Measurements from ENCODE around the gene TMEM131L.
"Not testable (repeated sequence)": the region's sequence is repeated elsewhere in the genome, so short reads cannot be mapped to it uniquely, and the experiment has no call there.

TMEM131L gene

GRCh38 chr4:153447175-153447905 is 18.8 kb upstream of the TMEM131L start:
- H3K36me3 ChIP-seq (ENCODE audit: control insufficient read depth in 5 of 5, insufficient read depth in 5 of 5, low read length in 5 of 5) = no peaks in the 10 kb centered on the region
- no peaks in the 10 kb centered on the region for H3K9me3 ChIP-seq (ENCODE audit: control insufficient read depth in 5 of 5, low read length in 5 of 5)
- H3K9ac ChIP-seq (ENCODE audit: low read length in 5 of 5) = peak overlapping the region in 1 of 5 donors; percentile 20
- no peaks in the 10 kb centered on the region for H3K27me3 ChIP-seq (ENCODE audit: control insufficient read depth in 5 of 5, insufficient read depth in 4 of 5, low read length in 5 of 5)
- H3K4me1 ChIP-seq (ENCODE audit: control insufficient read depth in 5 of 5, insufficient read depth in 5 of 5, low read length in 5 of 5) = peaks cover 8 to 44% (median 37%) of the 10 kb centered on the region in 5 donors
- peak overlapping the region in 1 of 5 donors; percentile 3 for H3K4me3 ChIP-seq (ENCODE audit: low read depth in 1 of 5, low read length in 5 of 5)
- H3K27ac ChIP-seq (ENCODE audit: low read depth, low read length) = peak overlapping the region; percentile 92

- Histone ChIP-seq H3K9ac (ENCODE audit: low read length in 5 of 5) (peak overlapping the region in 2 of 5 donors; percentile 6 to 20), H3K36me3 (ENCODE audit: control insufficient read depth in 5 of 5, insufficient read depth in 5 of 5, low read length in 5 of 5) (no peaks in the 10 kb centered on the region), H3K4me3 (ENCODE audit: low read depth in 1 of 5, low read length in 5 of 5) (peak overlapping the region in 2 of 5 donors; percentile 3 to 24), H3K9me3 (ENCODE audit: control insufficient read depth in 5 of 5, low read length in 5 of 5) (no peaks in the 10 kb centered on the region), H3K4me1 (ENCODE audit: control insufficient read depth in 5 of 5, insufficient read depth in 5 of 5, low read length in 5 of 5) (peaks cover 8 to 50% (median 41%) of the 10 kb centered on the region in 5 donors), H3K27me3 (ENCODE audit: control insufficient read depth in 5 of 5, insufficient read depth in 4 of 5, low read length in 5 of 5) (no peaks in the 10 kb centered on the region), H3K27ac (ENCODE audit: low read depth, low read length) (peak overlapping the region; percentile 92)
Observed at GRCh38 chr4:153448003-153448731, 18.0 kb upstream of the TMEM131L start.

GRCh38 chr4:153449338-153449737 is 16.8 kb upstream of the TMEM131L start:
- Histone ChIP-seq H3K4me3 (ENCODE audit: low read depth in 1 of 5, low read length in 5 of 5) (no peak overlapping the region), H3K9me3 (ENCODE audit: control insufficient read depth in 5 of 5, low read length in 5 of 5) (no peaks in the 10 kb centered on the region), H3K27ac (ENCODE audit: low read depth, low read length) (peak overlapping the region; percentile 92), H3K9ac (ENCODE audit: low read length in 5 of 5) (no peak overlapping the region), H3K27me3 (ENCODE audit: control insufficient read depth in 5 of 5, insufficient read depth in 4 of 5, low read length in 5 of 5) (no peaks in the 10 kb centered on the region), H3K36me3 (ENCODE audit: control insufficient read depth in 5 of 5, insufficient read depth in 5 of 5, low read length in 5 of 5) (no peaks in the 10 kb centered on the region), H3K4me1 (ENCODE audit: control insufficient read depth in 5 of 5, insufficient read depth in 5 of 5, low read length in 5 of 5) (peaks cover 8 to 56% (median 45%) of the 10 kb centered on the region in 5 donors)

- H3K4me3 ChIP-seq (ENCODE audit: low read depth in 1 of 5, low read length in 5 of 5) = no peak overlapping the region
- peak overlapping the region; percentile 92 for H3K27ac ChIP-seq (ENCODE audit: low read depth, low read length)
- H3K9me3 ChIP-seq (ENCODE audit: control insufficient read depth in 5 of 5, low read length in 5 of 5) = no peaks in the 10 kb centered on the region
- peak overlapping the region in 1 of 5 donors; percentile 32 for H3K9ac ChIP-seq (ENCODE audit: low read length in 5 of 5)
- no peaks in the 10 kb centered on the region for H3K36me3 ChIP-seq (ENCODE audit: control insufficient read depth in 5 of 5, insufficient read depth in 5 of 5, low read length in 5 of 5)
- H3K4me1 ChIP-seq (ENCODE audit: control insufficient read depth in 5 of 5, insufficient read depth in 5 of 5, low read length in 5 of 5) = peaks cover 8 to 56% (median 45%) of the 10 kb centered on the region in 5 donors
- no peaks in the 10 kb centered on the region for H3K27me3 ChIP-seq (ENCODE audit: control insufficient read depth in 5 of 5, insufficient read depth in 4 of 5, low read length in 5 of 5)
Observed at GRCh38 chr4:153450544-153450917, 15.6 kb upstream of the TMEM131L start.

GRCh38 chr4:153451145-153451544 is 15.0 kb upstream of the TMEM131L start:
- peak overlapping the region in 1 of 5 donors; percentile 32 for H3K9ac ChIP-seq (ENCODE audit: low read length in 5 of 5)
- H3K4me3 ChIP-seq (ENCODE audit: low read depth in 1 of 5, low read length in 5 of 5); H3K9me3 ChIP-seq (ENCODE audit: control insufficient read depth in 5 of 5, low read length in 5 of 5); H3K36me3 ChIP-seq (ENCODE audit: control insufficient read depth in 5 of 5, insufficient read depth in 5 of 5, low read length in 5 of 5); H3K27me3 ChIP-seq (ENCODE audit: control insufficient read depth in 5 of 5, insufficient read depth in 4 of 5, low read length in 5 of 5): not testable (repeated sequence)
- peak overlapping the region; percentile 92 for H3K27ac ChIP-seq (ENCODE audit: low read depth, low read length)
- H3K4me1 ChIP-seq (ENCODE audit: control insufficient read depth in 5 of 5, insufficient read depth in 5 of 5, low read length in 5 of 5) = peaks cover 8 to 56% (median 45%) of the 10 kb centered on the region in 5 donors

GRCh38 chr4:153451911-153452657 is 14.1 kb upstream of the TMEM131L start:
- Histone ChIP-seq H3K27me3 (ENCODE audit: control insufficient read depth in 5 of 5, insufficient read depth in 4 of 5, low read length in 5 of 5) (no peaks in the 10 kb centered on the region), H3K27ac (ENCODE audit: low read depth, low read length) (peak overlapping the region; percentile 92), H3K9ac (ENCODE audit: low read length in 5 of 5) (peak overlapping the region in 3 of 5 donors; percentile 44 to 68 (median 61)), H3K4me3 (ENCODE audit: low read depth in 1 of 5, low read length in 5 of 5) (peak overlapping the region in 1 of 5 donors; percentile 45), H3K9me3 (ENCODE audit: control insufficient read depth in 5 of 5, low read length in 5 of 5) (no peaks in the 10 kb centered on the region), H3K36me3 (ENCODE audit: control insufficient read depth in 5 of 5, insufficient read depth in 5 of 5, low read length in 5 of 5) (no peaks in the 10 kb centered on the region), H3K4me1 (ENCODE audit: control insufficient read depth in 5 of 5, insufficient read depth in 5 of 5, low read length in 5 of 5) (peaks cover 8 to 54% (median 44%) of the 10 kb centered on the region in 5 donors)

GRCh38 chr4:153452658-153453378 is 13.3 kb upstream of the TMEM131L start:
- Histone ChIP-seq H3K27me3 (ENCODE audit: control insufficient read depth in 5 of 5, insufficient read depth in 4 of 5, low read length in 5 of 5) (no peaks in the 10 kb centered on the region), H3K36me3 (ENCODE audit: control insufficient read depth in 5 of 5, insufficient read depth in 5 of 5, low read length in 5 of 5) (no peaks in the 10 kb centered on the region), H3K4me1 (ENCODE audit: control insufficient read depth in 5 of 5, insufficient read depth in 5 of 5, low read length in 5 of 5) (peaks cover 8 to 47% (median 38%) of the 10 kb centered on the region in 5 donors), H3K9me3 (ENCODE audit: control insufficient read depth in 5 of 5, low read length in 5 of 5) (no peaks in the 10 kb centered on the region), H3K9ac (ENCODE audit: low read length in 5 of 5) (peak overlapping the region in 3 of 5 donors; percentile 44 to 68 (median 61)), H3K4me3 (ENCODE audit: low read depth in 1 of 5, low read length in 5 of 5) (peak overlapping the region in 1 of 5 donors; percentile 45), H3K27ac (ENCODE audit: low read depth, low read length) (peak overlapping the region; percentile 92)

GRCh38 chr4:153453402-153453801 is 12.8 kb upstream of the TMEM131L start:
- Histone ChIP-seq H3K9ac (ENCODE audit: low read length in 5 of 5) (no peak overlapping the region), H3K9me3 (ENCODE audit: control insufficient read depth in 5 of 5, low read length in 5 of 5) (no peaks in the 10 kb centered on the region), H3K27me3 (ENCODE audit: control insufficient read depth in 5 of 5, insufficient read depth in 4 of 5, low read length in 5 of 5) (no peaks in the 10 kb centered on the region), H3K36me3 (ENCODE audit: control insufficient read depth in 5 of 5, insufficient read depth in 5 of 5, low read length in 5 of 5) (no peaks in the 10 kb centered on the region), H3K4me3 (ENCODE audit: low read depth in 1 of 5, low read length in 5 of 5) (no peak overlapping the region), H3K4me1 (ENCODE audit: control insufficient read depth in 5 of 5, insufficient read depth in 5 of 5, low read length in 5 of 5) (peaks cover 5 to 42% (median 32%) of the 10 kb centered on the region in 5 donors), H3K27ac (ENCODE audit: low read depth, low read length) (peak overlapping the region; percentile 57)

GRCh38 chr4:153458969-153459368 is 7.2 kb upstream of the TMEM131L start:
- Histone ChIP-seq H3K4me1 (ENCODE audit: control insufficient read depth in 5 of 5, insufficient read depth in 5 of 5, low read length in 5 of 5) (no peaks in the 10 kb centered on the region), H3K4me3 (ENCODE audit: low read depth in 1 of 5, low read length in 5 of 5) (no peak overlapping the region), H3K36me3 (ENCODE audit: control insufficient read depth in 5 of 5, insufficient read depth in 5 of 5, low read length in 5 of 5) (no peaks in the 10 kb centered on the region), H3K27ac (ENCODE audit: low read depth, low read length) (no peak overlapping the region), H3K9ac (ENCODE audit: low read length in 5 of 5) (no peak overlapping the region), H3K27me3 (ENCODE audit: control insufficient read depth in 5 of 5, insufficient read depth in 4 of 5, low read length in 5 of 5) (no peaks in the 10 kb centered on the region), H3K9me3 (ENCODE audit: control insufficient read depth in 5 of 5, low read length in 5 of 5) (no peaks in the 10 kb centered on the region)

Data from subcutaneous abdominal adipose tissue (tissue), 5 donors.